Measurements from ENCODE around the gene LPIN1. TPM values are rescaled to one million over a fixed set of nuclear protein-coding genes. Genes with fewer than 3 reads are reported as not detected.
A peak's percentile ranks its signal among the peaks of the same experiment; 100 is the strongest.
"Not testable (repeated sequence)": the region's sequence is repeated elsewhere in the genome, so short reads cannot be mapped to it uniquely, and the experiment has no call there.

The LPIN1 gene
- total RNA-seq, 1 experiment from 2014 or later = 33.2 TPM

- peak; percentile 59 for DNase-seq (ENCODE audit: low read depth)
Measured at GRCh38 chr2:11744631-11745394, 1.6 kb upstream of the LPIN1 start.

- no peak for DNase-seq (ENCODE audit: low read depth)
Measured at GRCh38 chr2:11745613-11746375, 638 bp upstream of the LPIN1 start.

GRCh38 chr2:11746807-11747459 is 501 bp downstream of the LPIN1 start:
- DNase-seq (ENCODE audit: low read depth) = peak; percentile 51

GRCh38 chr2:11748018-11748860 is 1.8 kb downstream of the LPIN1 start:
- DNase-seq (ENCODE audit: low read depth) = no peak

- no peak for DNase-seq (ENCODE audit: low read depth)
Measured at GRCh38 chr2:11748861-11749645, 2.6 kb downstream of the LPIN1 start.

GRCh38 chr2:11749646-11750349 is 3.4 kb downstream of the LPIN1 start:
- DNase-seq (ENCODE audit: low read depth) = peak; percentile 31

GRCh38 chr2:11750422-11750821 is 4.0 kb downstream of the LPIN1 start:
- peak; percentile 54 for DNase-seq (ENCODE audit: low read depth)

- peak; percentile 57 for DNase-seq (ENCODE audit: low read depth)
Measured at GRCh38 chr2:11750917-11751316, 4.5 kb downstream of the LPIN1 start.

- no peak for DNase-seq (ENCODE audit: low read depth)
Measured at GRCh38 chr2:11752906-11753305, 6.5 kb downstream of the LPIN1 start.

GRCh38 chr2:11753452-11753885 is 7.0 kb downstream of the LPIN1 start:
- peak; percentile 9 for DNase-seq (ENCODE audit: low read depth)

GRCh38 chr2:11753886-11754699 is 7.7 kb downstream of the LPIN1 start:
- peak; percentile 81 for DNase-seq (ENCODE audit: low read depth)

- no peak for DNase-seq (ENCODE audit: low read depth)
Measured at GRCh38 chr2:11754700-11755015, 8.2 kb downstream of the LPIN1 start.

- DNase-seq (ENCODE audit: low read depth) = no peak
Measured at GRCh38 chr2:11757101-11757500, 10.7 kb downstream of the LPIN1 start.

- no peak for DNase-seq (ENCODE audit: low read depth)
Measured at GRCh38 chr2:11758187-11758586, 11.8 kb downstream of the LPIN1 start.

GRCh38 chr2:11758647-11759046 is 12.2 kb downstream of the LPIN1 start:
- DNase-seq (ENCODE audit: low read depth) = no peak

- DNase-seq (ENCODE audit: low read depth) = not testable (repeated sequence)
Measured at GRCh38 chr2:11759182-11759975, 12.9 kb downstream of the LPIN1 start.

- no peak for DNase-seq (ENCODE audit: low read depth)
Measured at GRCh38 chr2:11761259-11761658, 14.8 kb downstream of the LPIN1 start.

- DNase-seq (ENCODE audit: low read depth) = no peak
Measured at GRCh38 chr2:11762031-11762430, 15.6 kb downstream of the LPIN1 start.

All from M059J (cell line).